T-cell (primary cell): Measurements from ENCODE around the gene PSD4. TPM values are rescaled to one million over a fixed set of nuclear protein-coding genes. Genes with fewer than 3 reads are reported as not detected.

Source experiments
- ATAC-seq, 4 experiments: fragments of 200-7000 bp in 3 of 4; fragments of 150-1000 bp in 1 of 4; cut with Tn5 transposase; replicated peaks in 1 of 4; 1 replicate in 3 of 4; 2 replicates in 1 of 4; pipeline ENCODE4 v1.10.0; 2021; ENCODE audit warnings: moderate library complexity in 3 of 4, mild to moderate bottlenecking in 2 of 4, moderate number of reproducible peaks in 1 of 4
- CTCF ChIA-PET, 2 donors: fragments of 300-600 bp; sonication (Branson Sonifier 250); formaldehyde crosslinking; loops; one replicate each; lab custom pipeline; 2022; ENCODE audit warnings: antibody characterized with exemption in 2 of 2; lab: Charles Lee
- POLR2A ChIA-PET, 2 donors: fragments of 300-600 bp; sonication (Branson Sonifier 250); formaldehyde crosslinking; loops; one replicate each; lab custom pipeline; 2022; ENCODE audit warnings: antibody characterized with exemption in 2 of 2; lab: Charles Lee
- DNase-seq, 35 experiments: peaks; one replicate each; pipeline versions ENCODE4 v3.0.0 to v3.0.0-alpha.2; 2013 to 2023
- H3K27ac ChIP-seq: one replicate; pipeline ENCODE4 v1.5.1; 2013; ENCODE audit warnings: low read length
- H3K27me3 ChIP-seq, 2 experiments: replicated peaks in 1 of 2; 1 replicate in 1 of 2; 2 replicates in 1 of 2; pipeline versions ENCODE4 v1.6.1 to v1.7.0; 2013; ENCODE audit warnings: low read length in 1 of 2, mixed read lengths in 1 of 2; ENCODE audit not compliant: control insufficient read depth in 2 of 2, insufficient read depth in 2 of 2; ENCODE audit errors: extremely low read depth in 1 of 2
- H3K36me3 ChIP-seq, 2 donors: 1 replicate in 1 of 2; 2 replicates in 1 of 2; pipeline versions ENCODE4 v1.6.1 to v1.7.0; 2013; ENCODE audit warnings: low read length in 1 of 2; ENCODE audit not compliant: control insufficient read depth in 2 of 2, insufficient read depth in 1 of 2; ENCODE audit errors: extremely low read depth in 1 of 2
- H3K4me1 ChIP-seq, 2 experiments: 1 replicate in 1 of 2; 2 replicates in 1 of 2; pipeline versions ENCODE4 v1.6.1 to v1.7.0; 2013; ENCODE audit warnings: low read length in 2 of 2, mixed read lengths in 1 of 2; ENCODE audit not compliant: insufficient read depth in 2 of 2, control insufficient read depth in 1 of 2; ENCODE audit errors: extremely low read depth in 1 of 2
- H3K4me3 ChIP-seq, 2 donors: 1 replicate in 1 of 2; 2 replicates in 1 of 2; pipeline versions ENCODE4 v1.5.1 to v1.7.0; 2013; ENCODE audit warnings: mild to moderate bottlenecking in 2 of 2, low read length in 1 of 2, moderate library complexity in 1 of 2; ENCODE audit not compliant: control insufficient read depth in 1 of 2; ENCODE audit errors: extremely low read depth in 1 of 2
- H3K9me3 ChIP-seq: 2 replicates; pipeline ENCODE4 v1.7.0; 2013
- H3K27ac Mint-ChIP-seq, 2 donors: one replicate each; pipeline ENCODE4 v1.8.0; 2020 to 2021; ENCODE audit warnings: mild to moderate bottlenecking in 2 of 2, mixed read lengths in 2 of 2
- H3K27me3 Mint-ChIP-seq, 2 donors: one replicate each; pipeline ENCODE4 v1.8.0; 2021 to 2022; ENCODE audit warnings: mixed read lengths in 2 of 2
- H3K36me3 Mint-ChIP-seq: one replicate; pipeline ENCODE4 v1.8.0; 2021; ENCODE audit warnings: mixed read lengths
- H3K4me1 Mint-ChIP-seq, 3 donors: one replicate each; pipeline ENCODE4 v1.8.0; 2020 to 2022; ENCODE audit warnings: mixed read lengths in 3 of 3, mild to moderate bottlenecking in 1 of 3
- H3K4me3 Mint-ChIP-seq, 3 donors: one replicate each; pipeline ENCODE4 v1.8.0; 2020 to 2022; ENCODE audit warnings: mild to moderate bottlenecking in 3 of 3, mixed read lengths in 3 of 3, moderate library complexity in 3 of 3
- H3K9me3 Mint-ChIP-seq, 3 donors: one replicate each; pipeline ENCODE4 v1.8.0; 2020 to 2022; ENCODE audit warnings: mixed read lengths in 3 of 3
- WGBS: methylation state at CpG from one replicate; pipeline ENCODE4 v1.1.5; 2013; ENCODE audit warnings: missing lambda C conversion rate; ENCODE audit not compliant: insufficient coverage; 5-methylcytosine and 5-hydroxymethylcytosine counted together
- total RNA-seq, 35 experiments: library from RNA in 6 of 35; stranded (reverse) in 6 of 35; fragments of 120-200 nt in 1 of 35; gene quantifications; one replicate each; pipeline versions ENCODE4 v1.2.1 to v1.2.4 and lab custom pipeline; 2013 to 2026

Gene PSD4
- total RNA-seq (100 to 1,000 TPM; 145 to 217 (median 150) TPM), total RNA-seq (lab: John Stamatoyannopoulos, UW) (126 to 379 (median 259) reads per million in 29 experiments)
- 119 TPM for total RNA-seq (2013)

DNA sequence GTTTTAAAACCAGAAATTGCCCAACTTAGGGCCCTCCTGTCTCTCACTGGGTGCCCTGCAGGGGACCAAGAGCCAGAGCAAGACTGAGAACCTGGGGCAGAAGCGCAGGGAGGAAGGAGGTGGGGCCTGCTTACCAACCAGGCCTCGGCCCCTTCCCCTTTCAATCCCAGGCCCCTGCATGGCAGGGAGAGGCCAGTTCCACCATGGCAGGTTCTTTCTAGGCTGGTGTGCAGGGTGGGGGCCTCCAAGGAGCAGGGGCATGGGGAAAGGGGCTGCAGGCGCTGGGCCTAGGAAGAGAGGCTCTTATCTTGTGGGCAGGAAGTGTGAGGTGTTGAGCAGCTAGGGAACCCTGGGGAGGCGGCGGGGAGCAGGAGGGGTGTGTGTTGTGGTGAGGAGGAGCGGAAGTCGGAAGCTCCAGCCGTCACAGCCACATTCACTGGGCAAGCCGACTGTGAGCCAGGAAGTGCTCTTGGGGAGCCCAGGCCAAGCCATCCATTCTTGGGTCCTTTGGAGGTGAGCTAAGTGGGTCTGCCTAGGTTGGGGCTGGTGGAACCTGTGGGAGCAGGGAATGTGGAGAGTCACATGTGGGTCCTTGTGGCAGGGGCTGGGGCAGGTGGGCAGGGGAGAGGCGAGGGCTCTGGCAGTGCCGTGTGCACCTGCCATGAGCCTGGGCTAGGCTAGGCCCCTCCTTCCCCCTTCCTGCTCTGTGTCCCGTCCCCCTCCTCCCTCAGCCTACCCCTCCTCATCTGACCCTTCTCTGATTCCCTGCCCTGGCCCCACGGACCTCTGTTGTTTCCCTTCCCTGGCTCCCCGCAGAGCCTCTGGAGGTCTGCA is at the start of gene PSD4:
TSS of gene PSD4 (plus strand) at position 430 of the 834 bp plus-strand sequence. CDS start 8,486 bp downstream, outside the sequence.
- H3K4me1 Mint-ChIP-seq: peaks cover 82 to 84% (median 83%) of the 10 kb centered on the region in 3 donors
- DNase-seq (peak; percentile 75 to 93 (median 88)), ATAC-seq (peak; percentile 82 to 91 (median 86))
- POLR2A ChIA-PET: interaction anchor here (0.6 to 2.0 kb wide), 7 partner anchors 9 to 182 kb away, joined by 3 to 10 read pairs (median 5); no protein-coding TSS in a partner anchor
- peak within 1 kb of the TSS; percentile 90 to 96 for H3K27ac Mint-ChIP-seq
- Histone ChIP-seq H3K4me1 (peaks cover 54 to 95% of the 10 kb centered on the region in 2 experiments), H3K36me3 (peaks cover 5 to 23% of the 10 kb centered on the region in 2 donors), H3K27me3 (no peaks in the 10 kb centered on the region), H3K4me3 (peak within 1 kb of the TSS; percentile 90 to 93), H3K27ac (peak within 1 kb of the TSS; percentile 78), H3K9me3 (no peaks in the 10 kb centered on the region)
- H3K9me3 Mint-ChIP-seq: peaks cover 0 to 3% (median 0%) of the 10 kb centered on the region in 3 donors
- H3K27me3 Mint-ChIP-seq: peaks cover 0 to 2% of the 10 kb centered on the region in 2 donors
- H3K36me3 Mint-ChIP-seq: peaks cover 14% of the 10 kb centered on the region
- peak within 1 kb of the TSS; percentile 85 to 86 (median 86) for H3K4me3 Mint-ChIP-seq
- WGBS: 3% methylated on average over 8 of the region's 14 CpGs
- CTCF ChIA-PET: interaction anchor here (0.7 to 7.9 kb wide), 11 partner anchors 15 to 216 kb away, joined by 3 to 99 read pairs (median 4); no protein-coding TSS in a partner anchor

DNA sequence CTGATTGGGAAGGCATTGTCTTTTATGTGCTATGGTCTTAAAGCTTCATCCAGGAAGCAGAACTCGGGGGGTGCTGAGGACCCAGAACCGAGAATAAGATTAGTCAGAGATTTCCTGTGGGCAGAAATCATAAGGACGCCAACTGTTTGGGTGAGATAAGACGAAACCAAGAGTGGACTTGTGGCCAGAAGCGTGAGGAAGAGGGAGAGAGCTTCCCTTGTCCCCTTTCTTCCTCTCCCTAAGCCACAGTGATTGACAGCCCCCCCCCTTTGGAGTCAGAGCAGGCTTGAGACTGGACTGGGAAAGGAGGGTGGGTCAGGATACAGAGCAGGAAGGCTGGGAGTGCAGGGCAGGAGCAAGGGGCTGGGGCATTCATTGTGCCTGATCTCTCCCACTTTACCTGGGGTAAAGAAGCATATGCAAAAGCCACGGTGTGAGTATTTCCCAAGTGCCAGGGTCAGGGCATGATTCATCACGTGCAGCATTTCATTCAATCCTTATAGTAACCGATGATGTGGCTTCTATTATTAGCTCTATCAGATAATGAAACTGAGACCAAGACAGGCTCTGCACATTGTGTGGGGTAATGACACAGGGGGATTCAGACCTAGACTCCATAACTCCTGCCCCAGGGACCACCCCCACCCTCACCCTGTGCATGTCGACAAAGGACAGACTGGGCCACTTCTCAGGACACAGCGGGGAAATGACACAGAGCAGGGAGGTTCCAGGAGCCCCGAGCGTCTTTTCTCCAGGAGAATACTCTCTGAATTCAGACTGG is 49.4 kb upstream of the PSD4 start:
- Histone ChIP-seq H3K36me3 (no peaks in the 10 kb centered on the region), H3K27ac (no peak overlapping the region), H3K4me3 (no peak overlapping the region), H3K27me3 (peaks cover 0 to 4% of the 10 kb centered on the region in 2 experiments), H3K9me3 (no peaks in the 10 kb centered on the region), H3K4me1 (peaks cover 2 to 4% of the 10 kb centered on the region in 2 experiments)
- Mint-ChIP-seq H3K4me3 (no peak overlapping the region), H3K9me3 (no peaks in the 10 kb centered on the region), H3K27ac (no peak overlapping the region), H3K4me1 (peaks cover 8 to 17% (median 9%) of the 10 kb centered on the region in 3 donors), H3K27me3 (peaks cover 2 to 13% of the 10 kb centered on the region in 2 donors), H3K36me3 (no peaks in the 10 kb centered on the region)
- 17% methylated on average over 1 of the region's 12 CpGs for WGBS
- ATAC-seq: no peak
- ChIA-PET POLR2A (no interaction called here), CTCF (no interaction called here)
- no peak for DNase-seq

DNA sequence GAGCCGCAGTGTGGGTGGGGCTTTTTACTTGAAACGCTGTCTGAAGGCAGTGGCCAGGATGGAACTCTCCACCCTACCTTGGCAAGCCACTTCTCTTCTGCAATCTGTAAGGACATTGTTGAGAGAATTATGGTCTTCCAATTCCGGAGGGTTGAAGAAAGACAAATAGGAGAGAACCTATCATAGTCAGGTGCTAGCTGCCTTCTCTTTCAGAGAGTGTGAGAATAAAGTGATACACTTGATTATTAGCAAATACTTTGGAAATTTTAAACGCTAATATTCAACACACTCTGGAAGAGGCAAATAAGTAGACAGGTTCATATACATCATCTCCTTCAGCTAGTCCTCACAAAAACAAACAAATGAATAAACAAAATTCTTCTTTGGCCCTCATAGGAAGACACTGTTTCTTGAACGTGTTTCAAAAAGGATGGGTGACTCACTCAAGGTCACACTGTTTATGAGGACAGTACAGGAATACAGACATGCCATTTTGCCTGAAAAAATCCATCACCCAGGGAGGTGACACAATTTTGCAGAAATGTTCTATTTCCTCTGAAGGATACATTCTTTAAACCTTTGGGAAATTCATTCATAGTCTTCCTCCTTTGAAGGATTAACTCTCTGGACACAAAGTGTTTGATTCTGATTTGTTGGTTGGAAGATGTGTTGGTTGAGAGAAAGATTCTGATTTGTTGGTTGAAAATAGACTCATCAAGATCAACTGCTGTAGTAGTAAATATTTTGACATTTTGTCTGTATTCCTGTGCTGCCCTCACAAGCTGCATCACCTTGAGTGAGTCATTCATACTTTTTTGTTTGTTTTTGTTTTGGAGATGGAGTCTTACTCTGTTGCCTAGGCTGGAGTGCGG is 48.6 kb upstream of the PSD4 start:
- H3K36me3 ChIP-seq: no peaks in the 10 kb centered on the region
- DNase-seq: no peak
- no peaks in the 10 kb centered on the region for H3K9me3 ChIP-seq
- Mint-ChIP-seq H3K9me3 (no peaks in the 10 kb centered on the region), H3K4me1 (peaks cover 8 to 17% (median 9%) of the 10 kb centered on the region in 3 donors), H3K4me3 (no peak overlapping the region), H3K27me3 (peaks cover 2 to 9% of the 10 kb centered on the region in 2 donors), H3K36me3 (no peaks in the 10 kb centered on the region), H3K27ac (no peak overlapping the region)
- 70% methylated on average over 2 of the region's 6 CpGs for WGBS
- ChIA-PET POLR2A (no interaction called here), CTCF (no interaction called here)
- H3K27ac ChIP-seq: no peak overlapping the region
- no peak for ATAC-seq
- H3K4me1 ChIP-seq: peaks cover 2 to 4% of the 10 kb centered on the region in 2 experiments
- H3K4me3 ChIP-seq: no peak overlapping the region
- peaks cover 0 to 4% of the 10 kb centered on the region in 2 experiments for H3K27me3 ChIP-seq

DNA sequence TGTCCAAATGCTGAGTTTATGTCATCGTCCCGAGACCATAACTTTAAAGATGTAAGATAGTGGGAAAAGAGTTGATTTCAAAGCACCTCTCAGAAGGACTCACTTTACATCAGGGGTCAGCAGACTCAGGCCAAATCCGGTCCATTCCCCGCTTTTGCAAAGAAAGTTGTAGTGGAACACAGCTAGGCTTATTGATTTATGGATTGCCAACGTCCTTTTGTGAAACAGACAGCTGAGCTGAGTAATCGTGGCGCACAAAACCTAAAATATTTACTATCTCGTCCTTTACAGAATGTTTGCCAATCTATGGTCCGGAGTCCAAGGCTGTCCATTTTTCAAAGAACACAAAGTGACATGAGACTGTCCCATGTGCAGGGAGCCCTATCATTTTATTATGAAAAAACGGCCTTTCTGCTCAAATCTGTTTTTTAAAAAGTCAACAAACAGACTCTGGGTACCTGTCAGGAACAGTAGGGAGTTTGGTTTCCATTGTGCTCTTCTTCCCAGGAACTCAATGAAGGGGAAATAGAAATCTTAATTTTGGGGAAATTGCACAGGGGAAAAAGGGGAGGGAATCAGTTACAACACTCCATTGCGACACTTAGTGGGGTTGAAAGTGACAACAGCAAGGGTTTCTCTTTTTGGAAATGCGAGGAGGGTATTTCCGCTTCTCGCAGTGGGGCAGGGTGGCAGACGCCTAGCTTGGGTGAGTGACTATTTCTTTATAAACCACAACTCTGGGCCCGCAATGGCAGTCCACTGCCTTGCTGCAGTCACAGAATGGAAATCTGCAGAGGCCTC is 46.7 kb upstream of the PSD4 start, which contains the start of gene IL1RN:
TSS of gene IL1RN (plus strand) at position 754 of the 801 bp plus-strand sequence. CDS start at position 781, 27 bp downstream.
- Histone ChIP-seq H3K27ac (no peak within 1 kb of the TSS), H3K4me1 (peaks cover 2 to 4% of the 10 kb centered on the region in 2 experiments), H3K4me3 (no peak within 1 kb of the TSS), H3K36me3 (no peaks in the 10 kb centered on the region), H3K9me3 (no peaks in the 10 kb centered on the region), H3K27me3 (peaks cover 0 to 4% of the 10 kb centered on the region in 2 experiments)
- 81% methylated on average over 5 of the region's 16 CpGs for WGBS
- peak in 2 of 35 experiments; percentile 12 to 24 for DNase-seq
- Mint-ChIP-seq H3K9me3 (no peaks in the 10 kb centered on the region), H3K27me3 (peaks cover 2 to 9% of the 10 kb centered on the region in 2 donors), H3K4me1 (peaks cover 8 to 10% (median 9%) of the 10 kb centered on the region in 3 donors), H3K4me3 (no peak within 1 kb of the TSS), H3K36me3 (no peaks in the 10 kb centered on the region), H3K27ac (no peak within 1 kb of the TSS)
- POLR2A ChIA-PET: no interaction called here
- no peak for ATAC-seq
- CTCF ChIA-PET: no interaction called here

DNA sequence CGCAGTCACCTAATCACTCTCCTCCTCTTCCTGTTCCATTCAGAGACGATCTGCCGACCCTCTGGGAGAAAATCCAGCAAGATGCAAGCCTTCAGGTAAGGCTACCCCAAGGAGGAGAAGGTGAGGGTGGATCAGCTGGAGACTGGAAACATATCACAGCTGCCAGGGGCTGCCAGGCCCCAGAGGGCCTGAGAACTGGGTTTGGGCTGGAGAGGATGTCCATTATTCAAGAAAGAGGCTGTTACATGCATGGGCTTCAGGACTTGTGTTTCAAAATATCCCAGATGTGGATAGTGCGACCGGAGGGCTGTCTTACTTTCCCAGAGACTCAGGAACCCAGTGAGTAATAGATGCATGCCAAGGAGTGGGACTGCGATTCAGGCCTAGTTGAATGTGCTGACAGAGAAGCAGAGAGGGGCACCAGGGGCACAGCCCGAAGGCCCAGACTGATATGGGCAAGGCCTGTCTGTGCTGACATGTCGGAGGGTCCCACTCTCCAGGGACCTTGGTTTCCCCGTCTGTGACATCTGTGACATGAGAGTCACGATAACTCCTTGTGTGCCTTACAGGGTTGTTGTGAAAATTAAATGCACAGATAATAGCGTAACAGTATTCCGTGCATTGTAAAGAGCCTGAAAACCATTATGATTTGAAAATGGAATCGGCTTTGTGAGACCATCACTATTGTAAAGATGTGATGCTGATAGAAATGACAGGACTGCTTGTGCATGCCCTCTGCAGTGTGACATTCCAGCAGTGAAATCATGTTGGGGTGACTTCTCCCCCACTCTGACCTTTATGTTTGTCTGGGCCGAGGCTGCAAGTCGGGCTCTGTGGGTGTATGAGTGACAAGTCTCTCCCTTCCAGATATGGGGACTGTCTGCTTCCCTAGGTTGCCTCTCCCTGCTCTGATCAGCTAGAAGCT is 45.9 kb upstream of the PSD4 start:
- H3K4me3 Mint-ChIP-seq: no peak overlapping the region
- H3K9me3 ChIP-seq: no peaks in the 10 kb centered on the region
- H3K27ac Mint-ChIP-seq: no peak overlapping the region
- DNase-seq: no peak
- H3K36me3 ChIP-seq: no peaks in the 10 kb centered on the region
- peaks cover 2 to 9% of the 10 kb centered on the region in 2 donors for H3K27me3 Mint-ChIP-seq
- CTCF ChIA-PET: interaction anchor here in 1 of 2 donors (1.0 kb wide), 1 partner anchor 10 kb away, joined by 3 read pairs; no protein-coding TSS in a partner anchor
- no peaks in the 10 kb centered on the region for H3K36me3 Mint-ChIP-seq
- peaks cover 0 to 4% of the 10 kb centered on the region in 2 experiments for H3K27me3 ChIP-seq
- ATAC-seq: no peak
- no peak overlapping the region for H3K4me3 ChIP-seq
- no peak overlapping the region for H3K27ac ChIP-seq
- H3K4me1 Mint-ChIP-seq: peaks cover 8 to 10% (median 9%) of the 10 kb centered on the region in 3 donors
- POLR2A ChIA-PET: no interaction called here
- 88% methylated on average over 4 of the region's 15 CpGs for WGBS
- peaks cover 2 to 4% of the 10 kb centered on the region in 2 experiments for H3K4me1 ChIP-seq
- H3K9me3 Mint-ChIP-seq: no peaks in the 10 kb centered on the region
